NCI-H526 treated with DMSO at 0.1 percent for 48 hours (cell line): ENCODE measurements around the gene EFCAB9.

ENCODE experiments used
- DNase-seq: peaks from one replicate; lab custom pipeline; 2025; lab: John Stamatoyannopoulos, UW

The EFCAB9 gene

GRCh38 chr5:172166030-172166826, 27.7 kb upstream of the EFCAB9 start:
- no peak for DNase-seq

- no peak for DNase-seq
These were observed 26.1 kb upstream of the EFCAB9 start for GRCh38 chr5:172167895-172168294.

GRCh38 chr5:172168311-172168710, 25.7 kb upstream of the EFCAB9 start:
- no peak for DNase-seq

- DNase-seq: no peak
These were observed 24.8 kb upstream of the EFCAB9 start for GRCh38 chr5:172169216-172169615.

- no peak for DNase-seq
These were observed 23.7 kb upstream of the EFCAB9 start for GRCh38 chr5:172170251-172170701.

- DNase-seq: no peak
These were observed 22.9 kb upstream of the EFCAB9 start for GRCh38 chr5:172171118-172171517.

GRCh38 chr5:172172912-172173563, 20.9 kb upstream of the EFCAB9 start:
- DNase-seq: no peak

GRCh38 chr5:172173564-172174153, 20.3 kb upstream of the EFCAB9 start:
- DNase-seq: no peak

- no peak for DNase-seq
These were observed 18.7 kb upstream of the EFCAB9 start for GRCh38 chr5:172175263-172175719.

- no peak for DNase-seq
These were observed 16.8 kb upstream of the EFCAB9 start for GRCh38 chr5:172177176-172177575.

GRCh38 chr5:172178301-172178987, 15.5 kb upstream of the EFCAB9 start:
- no peak for DNase-seq

GRCh38 chr5:172178991-172179989, 14.7 kb upstream of the EFCAB9 start:
- DNase-seq: no peak

- no peak for DNase-seq
These were observed 13.0 kb upstream of the EFCAB9 start for GRCh38 chr5:172180936-172181335.

- DNase-seq: no peak
These were observed 11.7 kb upstream of the EFCAB9 start for GRCh38 chr5:172182291-172182690.

GRCh38 chr5:172183881-172184280, 10.1 kb upstream of the EFCAB9 start:
- DNase-seq: no peak

GRCh38 chr5:172185096-172185461, 8.9 kb upstream of the EFCAB9 start:
- no peak for DNase-seq

GRCh38 chr5:172186114-172186695, 7.8 kb upstream of the EFCAB9 start:
- DNase-seq: no peak

GRCh38 chr5:172187118-172188032, 6.6 kb upstream of the EFCAB9 start:
- no peak for DNase-seq

GRCh38 chr5:172188033-172188892, 5.7 kb upstream of the EFCAB9 start, which contains the start of gene STK10:
Gene STK10, minus strand, starts transcription at chr5:172188224. Its CDS starts 182 bp downstream, at chr5:172188042.
- DNase-seq: peak; percentile 41
